ENCODE data around the gene FAU.
A peak's percentile ranks its signal among the peaks of the same experiment; 100 is the strongest.
"Not testable (repeated sequence)": the region's sequence is repeated elsewhere in the genome, so short reads cannot be mapped to it uniquely, and the experiment has no call there.

The FAU gene

DNA sequence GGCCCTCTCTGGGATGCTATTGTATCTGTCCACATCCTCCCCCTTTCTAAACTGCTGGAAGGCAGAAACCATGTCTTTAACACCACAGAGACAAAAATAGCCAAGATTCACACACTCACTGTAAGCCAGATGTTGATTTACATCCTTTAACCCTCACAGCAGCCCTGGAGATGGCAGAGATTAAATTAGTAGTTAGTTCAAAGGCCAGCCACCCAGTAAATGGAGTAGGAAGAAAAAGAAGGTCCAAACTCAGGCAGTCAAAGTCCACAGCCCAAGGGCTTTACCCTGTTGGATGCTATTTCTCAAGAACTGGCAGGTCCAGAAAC is 2.3 kb downstream of the FAU start:
- DNase-seq: no peak
- H3K36me3 ChIP-seq: peaks cover 16% of the 10 kb centered on the region
- H3K9me3 ChIP-seq: no peaks in the 10 kb centered on the region
- no peaks in the 10 kb centered on the region for H3K4me1 ChIP-seq
- TF ChIP-seq, protein P1, sequence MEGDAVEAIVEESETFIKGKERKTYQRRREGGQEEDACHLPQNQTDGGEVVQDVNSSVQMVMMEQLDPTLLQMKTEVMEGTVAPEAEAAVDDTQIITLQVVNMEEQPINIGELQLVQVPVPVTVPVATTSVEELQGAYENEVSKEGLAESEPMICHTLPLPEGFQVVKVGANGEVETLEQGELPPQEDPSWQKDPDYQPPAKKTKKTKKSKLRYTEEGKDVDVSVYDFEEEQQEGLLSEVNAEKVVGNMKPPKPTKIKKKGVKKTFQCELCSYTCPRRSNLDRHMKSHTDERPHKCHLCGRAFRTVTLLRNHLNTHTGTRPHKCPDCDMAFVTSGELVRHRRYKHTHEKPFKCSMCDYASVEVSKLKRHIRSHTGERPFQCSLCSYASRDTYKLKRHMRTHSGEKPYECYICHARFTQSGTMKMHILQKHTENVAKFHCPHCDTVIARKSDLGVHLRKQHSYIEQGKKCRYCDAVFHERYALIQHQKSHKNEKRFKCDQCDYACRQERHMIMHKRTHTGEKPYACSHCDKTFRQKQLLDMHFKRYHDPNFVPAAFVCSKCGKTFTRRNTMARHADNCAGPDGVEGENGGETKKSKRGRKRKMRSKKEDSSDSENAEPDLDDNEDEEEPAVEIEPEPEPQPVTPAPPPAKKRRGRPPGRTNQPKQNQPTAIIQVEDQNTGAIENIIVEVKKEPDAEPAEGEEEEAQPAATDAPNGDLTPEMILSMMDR (IDR thresholded peaks at IDR 0.05; ENCODE audit: low read depth, low read length): no peak
- no peaks in the 10 kb centered on the region for H3K27me3 ChIP-seq
- H3K4me3 ChIP-seq (ENCODE audit: low read depth, low read length): no peak overlapping the region

DNA sequence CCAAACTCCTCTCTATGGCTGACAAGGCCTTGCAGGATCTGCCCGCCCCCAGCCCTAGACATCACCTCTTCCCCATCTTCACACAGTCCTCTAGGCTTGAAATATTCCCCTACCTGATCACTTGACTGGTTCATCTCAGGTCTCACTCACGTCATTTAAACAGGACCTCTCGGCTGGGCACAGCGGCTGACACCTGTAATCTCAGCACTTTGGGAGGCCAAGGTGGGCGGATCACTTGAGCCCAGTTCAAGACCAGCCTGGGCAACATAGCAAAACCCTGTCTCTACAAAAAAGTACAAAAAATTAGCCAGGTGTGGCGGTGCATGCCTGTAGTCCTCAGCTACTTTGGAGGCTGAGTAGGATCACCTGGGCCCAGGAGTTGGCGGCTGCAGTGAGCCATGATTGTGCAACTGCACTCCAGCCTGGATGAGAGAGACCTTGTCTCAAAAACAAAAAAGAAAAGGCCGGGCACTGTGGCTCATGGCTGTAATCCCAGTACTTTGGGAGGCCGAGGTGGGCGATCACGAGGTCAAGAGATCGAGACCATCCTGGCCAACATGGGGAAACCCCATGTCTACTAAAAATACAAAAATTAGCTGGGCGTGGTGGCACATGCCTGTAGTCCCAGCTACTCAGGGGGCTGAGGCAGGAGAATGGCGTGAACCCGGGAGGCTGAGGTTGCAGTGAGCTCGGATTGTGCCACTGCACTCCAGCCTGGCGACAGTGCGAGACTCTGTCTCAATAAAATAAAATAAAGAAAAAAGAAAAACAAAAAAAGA is 2.9 kb downstream of the FAU start:
- H3K36me3 ChIP-seq: peaks cover 16% of the 10 kb centered on the region
- not testable (repeated sequence) for DNase-seq; H3K4me1 ChIP-seq; H3K27me3 ChIP-seq; H3K4me3 ChIP-seq (ENCODE audit: low read depth, low read length); H3K9me3 ChIP-seq

DNA sequence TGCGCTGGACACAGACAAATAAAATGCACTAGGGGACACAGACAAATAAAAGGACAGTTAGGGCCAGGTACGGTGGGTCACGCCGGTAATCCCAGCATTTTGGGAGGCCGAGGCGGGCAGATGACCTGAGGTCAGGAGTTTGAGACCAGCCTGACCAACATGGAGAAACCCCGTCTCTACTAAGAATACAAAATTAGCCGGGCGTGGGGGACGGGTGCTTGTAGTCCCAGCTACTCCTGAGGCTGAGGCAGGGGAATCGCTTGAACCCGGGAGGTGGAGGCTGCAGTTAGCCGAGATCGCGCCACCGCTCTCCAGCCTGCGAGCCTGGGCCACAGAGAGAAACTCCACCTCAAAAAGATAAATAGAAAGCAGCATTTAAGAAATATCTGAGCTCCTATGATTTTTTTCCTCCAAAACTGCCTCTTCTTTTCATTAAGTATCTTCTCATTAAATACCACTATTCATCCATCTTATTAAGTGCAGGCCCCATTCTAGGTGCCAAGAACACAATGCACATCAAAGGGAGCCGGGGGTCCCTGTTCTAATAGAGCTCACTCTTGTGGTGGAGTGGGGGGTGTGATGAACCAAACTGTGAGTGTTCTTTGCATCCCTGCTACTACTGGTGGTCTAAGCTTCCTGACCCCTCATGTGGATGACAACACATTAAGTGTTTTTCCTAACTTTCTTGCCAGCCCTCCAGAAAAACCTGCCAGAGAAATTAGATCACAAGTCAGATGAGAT is 3.7 kb downstream of the FAU start:
- TF ChIP-seq, protein P1 (IDR thresholded peaks at IDR 0.05; ENCODE audit: low read depth, low read length): no peak
- peaks cover 16% of the 10 kb centered on the region for H3K36me3 ChIP-seq

DNA sequence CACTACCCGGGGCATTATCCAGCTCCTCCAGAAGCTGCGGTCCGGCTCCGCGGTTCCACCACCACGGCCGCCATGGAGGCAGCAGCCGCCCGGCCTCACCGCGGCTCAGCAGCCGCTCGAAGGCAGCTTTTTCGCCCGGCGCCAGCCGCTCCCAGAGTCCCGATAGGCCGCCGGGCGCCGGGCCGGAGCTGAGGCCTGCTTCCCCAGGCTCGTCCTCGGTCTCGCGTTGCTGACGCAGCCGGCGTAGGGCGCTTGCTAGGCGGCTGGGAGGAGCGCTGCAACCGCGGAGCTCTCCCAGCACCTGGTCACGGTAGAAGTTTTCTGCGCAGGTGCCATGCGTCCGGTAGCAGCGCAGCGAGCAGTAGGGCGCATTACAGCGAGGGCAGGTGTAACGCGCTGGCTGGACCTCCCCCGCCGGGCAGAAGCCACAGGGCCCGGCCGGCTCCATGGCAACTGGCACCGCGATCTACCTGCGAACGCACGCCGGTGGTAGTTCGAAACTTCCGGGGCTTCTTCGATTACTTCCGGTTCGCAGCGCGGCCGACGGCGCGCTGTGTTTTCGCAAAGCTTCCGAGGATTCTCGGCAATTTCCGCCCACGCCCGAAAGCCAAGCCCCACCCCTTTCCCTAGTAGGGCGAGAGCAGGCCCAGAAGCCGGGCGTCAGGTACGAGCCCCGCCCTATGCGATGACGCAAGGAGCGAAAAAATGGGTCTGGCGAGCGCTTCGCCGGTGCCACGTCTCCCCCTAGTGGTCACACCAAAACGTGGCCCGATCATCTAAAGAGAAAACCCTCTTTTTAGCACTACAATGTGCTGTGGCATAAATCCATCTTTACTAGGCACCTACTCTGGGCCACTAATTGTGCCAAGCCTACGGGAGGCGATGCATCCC is 4.5 kb downstream of the FAU start, which contains the start of gene ZNHIT2:
Gene ZNHIT2, minus strand, starts transcription at position 496 of the 891 bp plus-strand sequence. Its CDS starts 48 bp downstream, at position 448.
- Histone ChIP-seq H3K9me3 (no peaks in the 10 kb centered on the region), H3K4me1 (no peaks in the 10 kb centered on the region; the same call in 1 of the 2 replicates), H3K4me3 (ENCODE audit: low read depth, low read length) (peak within 1 kb of the TSS; percentile 82), H3K36me3 (peaks cover 16% of the 10 kb centered on the region), H3K27me3 (no peaks in the 10 kb centered on the region)
- TF ChIP-seq, protein P1 (IDR thresholded peaks at IDR 0.05; ENCODE audit: low read depth, low read length): peak; percentile 68
- peak; percentile 94 for DNase-seq

More for the DNA sequence above, 3.7 kb downstream of the FAU start:
- Histone ChIP-seq H3K4me1 (no peaks in the 10 kb centered on the region; the same call in 1 of the 2 replicates), H3K4me3 (ENCODE audit: low read depth, low read length) (no peak overlapping the region), H3K9me3 (no peaks in the 10 kb centered on the region), H3K27me3 (no peaks in the 10 kb centered on the region)
- no peak for DNase-seq

DNA sequence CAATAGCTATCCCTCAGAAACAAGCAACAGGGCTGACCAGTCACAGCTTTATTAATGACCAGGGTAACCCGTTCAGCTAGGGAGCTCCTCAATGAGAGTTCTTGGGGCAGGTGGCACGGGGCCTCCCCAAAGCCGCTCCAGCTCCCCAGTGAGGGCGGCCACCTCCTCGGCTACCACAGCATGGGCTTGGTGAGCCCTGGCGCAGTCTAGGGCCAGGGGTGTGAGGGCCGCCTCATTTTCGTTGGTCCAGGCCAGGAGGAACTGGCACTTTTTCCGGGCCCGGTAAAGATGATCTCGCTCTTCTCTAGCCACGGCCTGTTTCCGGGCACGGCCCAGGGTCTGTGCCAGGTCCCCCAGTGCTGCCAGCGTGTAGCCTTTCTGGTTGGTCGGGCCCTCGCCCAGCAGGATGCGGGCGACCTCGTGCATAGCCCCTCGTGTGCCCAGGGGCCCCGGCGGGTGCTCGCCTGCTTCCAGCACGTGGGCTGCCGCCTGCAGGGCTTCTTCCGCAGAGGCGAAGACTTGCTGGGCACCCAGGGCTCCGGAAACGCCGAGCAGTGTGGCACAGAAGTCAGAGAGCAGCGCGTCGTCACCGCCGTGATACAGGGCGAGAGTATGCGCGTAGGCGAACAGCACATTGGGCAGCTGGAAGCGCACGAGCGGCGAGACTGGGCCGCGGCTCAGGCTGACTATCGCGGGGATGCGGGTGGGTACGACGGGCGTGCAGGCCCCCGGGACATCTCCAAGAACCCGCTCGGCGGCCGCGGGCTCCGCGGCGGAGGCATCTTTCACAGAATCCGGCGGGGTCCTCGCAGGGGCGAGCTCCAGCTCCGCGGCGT is 5.3 kb downstream of the FAU start:
- TF ChIP-seq, protein P1 (IDR thresholded peaks at IDR 0.05; ENCODE audit: low read depth, low read length): no peak
- Histone ChIP-seq H3K9me3 (no peaks in the 10 kb centered on the region), H3K4me1 (no peaks in the 10 kb centered on the region; the same call in 1 of the 2 replicates), H3K36me3 (peaks cover 16% of the 10 kb centered on the region), H3K4me3 (ENCODE audit: low read depth, low read length) (peak overlapping the region; percentile 82), H3K27me3 (no peaks in the 10 kb centered on the region)
- DNase-seq: no peak
